NCI-H226 (cell line): ENCODE measurements around the gene OVAAL.

Source experiments
- DNase-seq: peaks from one replicate; pipeline ENCODE4 v3.0.0-alpha.2; 2015

Gene OVAAL

GRCh38 chr1:180558664-180559063 is at the start of gene OVAAL:
TSS of gene OVAAL (plus strand) at chr1:180558964.
- no peak for DNase-seq

- no peak for DNase-seq
Observed at GRCh38 chr1:180510882-180511281, 47.9 kb upstream of the OVAAL start.

GRCh38 chr1:180513531-180513930 is 45.2 kb upstream of the OVAAL start:
- DNase-seq: no peak

- no peak for DNase-seq
Observed at GRCh38 chr1:180515364-180515763, 43.4 kb upstream of the OVAAL start.

- DNase-seq: peak; percentile 47
Observed at GRCh38 chr1:180515857-180516388, 42.8 kb upstream of the OVAAL start.

GRCh38 chr1:180519846-180520245 is 38.9 kb upstream of the OVAAL start:
- DNase-seq: no peak

GRCh38 chr1:180521474-180522212 is 37.1 kb upstream of the OVAAL start:
- DNase-seq: no peak

GRCh38 chr1:180522213-180522515 is 36.6 kb upstream of the OVAAL start:
- DNase-seq: no peak

GRCh38 chr1:180524160-180524914 is 34.4 kb upstream of the OVAAL start:
- no peak for DNase-seq

- DNase-seq: no peak
Observed at GRCh38 chr1:180524915-180525714, 33.6 kb upstream of the OVAAL start.

- no peak for DNase-seq
Observed at GRCh38 chr1:180525715-180526039, 33.1 kb upstream of the OVAAL start.

- DNase-seq: peak; percentile 14
Observed at GRCh38 chr1:180527101-180527669, 31.6 kb upstream of the OVAAL start.

GRCh38 chr1:180528868-180529470 is 29.8 kb upstream of the OVAAL start:
- DNase-seq: no peak

- DNase-seq: peak; percentile 97
Observed at GRCh38 chr1:180530501-180530900, 28.3 kb upstream of the OVAAL start.

- no peak for DNase-seq
Observed at GRCh38 chr1:180532854-180533253, 25.9 kb upstream of the OVAAL start.

- DNase-seq: peak; percentile 10
Observed at GRCh38 chr1:180533266-180533987, 25.3 kb upstream of the OVAAL start.

GRCh38 chr1:180534214-180534613 is 24.6 kb upstream of the OVAAL start:
- no peak for DNase-seq

GRCh38 chr1:180535418-180535999 is 23.3 kb upstream of the OVAAL start:
- no peak for DNase-seq

- no peak for DNase-seq
Observed at GRCh38 chr1:180536821-180537372, 21.9 kb upstream of the OVAAL start.

GRCh38 chr1:180539136-180539535 is 19.6 kb upstream of the OVAAL start:
- no peak for DNase-seq
